Mesendoderm (in vitro differentiated cells): ENCODE measurements around the gene SNX24.

Source experiments
- DNase-seq: peaks from one replicate; pipeline ENCODE4 v3.0.0; 2013
- H2AK5ac ChIP-seq: 2 replicates; pipeline ENCODE4 v1.6.1; 2013; ENCODE audit warnings: low read length, inconsistent platforms
- H2BK120ac ChIP-seq: 2 replicates; pipeline ENCODE4 v1.6.1; 2013; ENCODE audit warnings: low read depth, mild to moderate bottlenecking, low read length, moderate library complexity, mixed read lengths
- H2BK15ac ChIP-seq: replicated peaks from 2 replicates; pipeline ENCODE4 v1.6.1; 2013; ENCODE audit warnings: low read depth, mild to moderate bottlenecking, moderate library complexity
- H2BK5ac ChIP-seq: 2 replicates; pipeline ENCODE4 v1.6.1; 2013; ENCODE audit warnings: low read length, inconsistent platforms
- H3K18ac ChIP-seq: 2 replicates; pipeline ENCODE4 v1.6.1; 2013; ENCODE audit warnings: mild to moderate bottlenecking, low read length, mixed read lengths
- H3K23ac ChIP-seq: one replicate; pipeline ENCODE4 v1.6.1; 2013; ENCODE audit warnings: low read length
- H3K27ac ChIP-seq: 2 replicates; pipeline ENCODE4 v1.5.1; 2013; ENCODE audit warnings: low read depth, mild to moderate bottlenecking, inconsistent platforms, low read length, moderate library complexity
- H3K27me3 ChIP-seq: 2 replicates; pipeline ENCODE4 v1.6.1; 2013; ENCODE audit warnings: low read length, control low read depth, mild to moderate bottlenecking, inconsistent platforms; ENCODE audit not compliant: insufficient read depth, poor library complexity
- H3K36me3 ChIP-seq: 2 replicates; pipeline ENCODE4 v1.6.1; 2013; ENCODE audit warnings: low read length, inconsistent platforms; ENCODE audit not compliant: control insufficient read depth, insufficient read depth
- H3K4ac ChIP-seq: one replicate; pipeline ENCODE4 v1.6.1; 2013; ENCODE audit warnings: low read depth, mild to moderate bottlenecking, low read length, moderate library complexity
- H3K4me1 ChIP-seq: 2 replicates; pipeline ENCODE4 v1.6.1; 2013; ENCODE audit warnings: low read depth, low read length, inconsistent platforms; ENCODE audit not compliant: control insufficient read depth
- H3K4me2 ChIP-seq: 2 replicates; pipeline ENCODE4 v1.6.1; 2013; ENCODE audit warnings: low read length
- H3K4me3 ChIP-seq: 2 replicates; pipeline ENCODE4 v1.5.1; 2013; ENCODE audit warnings: mild to moderate bottlenecking, low read length
- H3K56ac ChIP-seq: one replicate; pipeline ENCODE4 v1.6.1; 2013; ENCODE audit warnings: low read length
- H3K79me1 ChIP-seq: 2 replicates; pipeline ENCODE4 v1.6.1; 2013; ENCODE audit warnings: low read length, inconsistent platforms
- H3K79me2 ChIP-seq: 2 replicates; pipeline ENCODE4 v1.6.1; 2013; ENCODE audit warnings: mild to moderate bottlenecking, low read length; ENCODE audit not compliant: control insufficient read depth, insufficient read depth
- H3K9ac ChIP-seq: 2 replicates; pipeline ENCODE4 v1.6.1; 2013; ENCODE audit warnings: low read length, inconsistent platforms
- H4K5ac ChIP-seq: one replicate; pipeline ENCODE4 v1.6.1; 2013; ENCODE audit warnings: low read length
- H4K8ac ChIP-seq: one replicate; pipeline ENCODE4 v1.6.1; 2013; ENCODE audit warnings: low read depth, mild to moderate bottlenecking, control low read depth, low read length, moderate library complexity
- WGBS: extraction: QIAGEN DNeasy Blood & Tissue Kit; methylation state at CpG from one replicate; pipeline ENCODE4 v1.1.7; 2013; ENCODE audit warnings: low lambda C conversion rate, missing lambda C conversion rate; ENCODE audit not compliant: insufficient coverage; ENCODE audit errors: extremely low coverage; 5-methylcytosine and 5-hydroxymethylcytosine counted together

Gene SNX24

GRCh38 chr5:122957457-122957856 is 112.0 kb downstream of the SNX24 start:
- H2AK5ac ChIP-seq, result no peak overlapping the region
- no peaks in the 10 kb centered on the region for H3K4me1 ChIP-seq
- no peak overlapping the region for H2BK15ac ChIP-seq
- H3K56ac ChIP-seq, result no peak overlapping the region
- no peak overlapping the region for H3K4me2 ChIP-seq
- no peak overlapping the region for H3K4me3 ChIP-seq
- no peak overlapping the region for H3K9ac ChIP-seq
- no peak overlapping the region for H4K8ac ChIP-seq
- H3K79me1 ChIP-seq, result no peaks in the 10 kb centered on the region
- H3K27ac ChIP-seq, result no peak overlapping the region
- no peak overlapping the region for H2BK5ac ChIP-seq
- H4K5ac ChIP-seq, result no peak overlapping the region
- no peaks in the 10 kb centered on the region for H3K79me2 ChIP-seq
- DNase-seq, result no peak
- no peak overlapping the region for H3K4ac ChIP-seq
- H3K23ac ChIP-seq, result no peak overlapping the region
- H3K18ac ChIP-seq, result no peak overlapping the region
- no peak overlapping the region for H2BK120ac ChIP-seq
- no peaks in the 10 kb centered on the region for H3K27me3 ChIP-seq
- H3K36me3 ChIP-seq, result no peaks in the 10 kb centered on the region

DNA sequence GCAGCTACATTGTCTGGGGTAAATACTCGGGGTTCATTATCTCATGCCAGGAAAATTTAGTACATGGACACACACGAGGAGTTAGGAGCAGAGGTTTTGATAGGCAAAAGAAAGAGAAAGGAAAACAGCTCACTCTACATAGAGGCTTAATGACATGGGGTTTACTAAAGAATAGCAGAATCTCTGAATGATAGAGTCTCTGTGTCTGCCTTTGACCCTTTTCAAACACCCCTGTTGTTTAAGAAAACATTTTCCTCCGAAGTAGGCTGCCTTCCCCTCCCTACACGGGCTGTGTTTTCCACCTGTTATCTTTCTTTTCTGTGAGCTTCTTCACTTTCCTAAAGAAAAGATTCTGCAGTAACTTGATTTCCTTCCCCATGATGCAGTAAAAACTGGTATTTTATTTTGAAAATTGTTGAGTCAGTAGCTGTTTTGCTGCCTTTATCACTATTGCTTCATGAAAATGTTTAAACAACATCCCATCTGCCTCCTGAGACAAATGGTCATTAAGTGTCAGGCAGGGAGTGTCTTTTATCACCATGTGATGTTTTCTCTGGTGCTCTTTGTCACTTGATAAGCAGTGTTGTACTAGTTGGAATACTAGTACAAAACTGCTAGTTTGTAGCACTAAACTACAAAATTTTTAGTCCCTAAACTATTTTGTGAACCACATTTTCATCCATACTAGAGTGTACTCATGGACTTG is 114.5 kb downstream of the SNX24 start:
- Histone ChIP-seq H4K8ac (no peak overlapping the region), H3K4ac (no peak overlapping the region), H3K27me3 (no peaks in the 10 kb centered on the region), H3K23ac (no peak overlapping the region), H3K4me2 (no peak overlapping the region), H2BK15ac (no peak overlapping the region), H3K36me3 (no peaks in the 10 kb centered on the region), H3K56ac (no peak overlapping the region), H3K79me2 (no peaks in the 10 kb centered on the region), H3K4me1 (no peaks in the 10 kb centered on the region), H3K9ac (no peak overlapping the region), H3K27ac (peak overlapping the region; percentile 28), H2BK5ac (no peak overlapping the region), H4K5ac (no peak overlapping the region), H3K79me1 (no peaks in the 10 kb centered on the region), H3K18ac (no peak overlapping the region), H3K4me3 (no peak overlapping the region), H2AK5ac (no peak overlapping the region), H2BK120ac (no peak overlapping the region)
- WGBS, result no CpG with 5 or more reads among the region's 4 CpGs
- peak; percentile 74 for DNase-seq

DNA sequence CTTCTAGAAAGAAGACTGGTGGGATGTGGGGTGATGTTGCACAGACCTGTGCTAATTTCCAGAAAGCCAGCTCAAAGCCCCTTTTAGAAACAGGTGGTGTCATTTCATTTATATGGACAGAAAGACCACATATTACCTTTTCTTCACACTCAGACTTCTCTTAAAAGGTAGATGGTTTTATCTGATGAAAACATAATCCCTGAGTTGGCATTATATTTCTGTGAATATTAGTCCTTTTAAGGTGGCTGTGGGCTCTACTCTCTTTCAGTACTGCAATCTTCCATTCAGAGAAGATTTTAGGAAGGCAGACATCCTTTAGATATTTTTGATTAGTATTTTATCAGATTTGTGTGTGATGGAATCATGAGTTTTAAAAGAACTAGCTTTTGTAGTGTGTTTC is 117.9 kb downstream of the SNX24 start:
- Histone ChIP-seq H2BK120ac (no peak overlapping the region), H3K4me1 (no peaks in the 10 kb centered on the region), H3K4me3 (no peak overlapping the region), H3K18ac (no peak overlapping the region), H4K5ac (no peak overlapping the region), H2BK15ac (no peak overlapping the region), H3K79me1 (no peaks in the 10 kb centered on the region), H3K4me2 (no peak overlapping the region), H2AK5ac (no peak overlapping the region), H4K8ac (no peak overlapping the region), H3K56ac (no peak overlapping the region), H3K79me2 (no peaks in the 10 kb centered on the region), H3K36me3 (no peaks in the 10 kb centered on the region), H3K9ac (no peak overlapping the region), H3K4ac (no peak overlapping the region), H3K27me3 (no peaks in the 10 kb centered on the region), H3K23ac (no peak overlapping the region), H3K27ac (no peak overlapping the region), H2BK5ac (no peak overlapping the region)
- no peak for DNase-seq

DNA sequence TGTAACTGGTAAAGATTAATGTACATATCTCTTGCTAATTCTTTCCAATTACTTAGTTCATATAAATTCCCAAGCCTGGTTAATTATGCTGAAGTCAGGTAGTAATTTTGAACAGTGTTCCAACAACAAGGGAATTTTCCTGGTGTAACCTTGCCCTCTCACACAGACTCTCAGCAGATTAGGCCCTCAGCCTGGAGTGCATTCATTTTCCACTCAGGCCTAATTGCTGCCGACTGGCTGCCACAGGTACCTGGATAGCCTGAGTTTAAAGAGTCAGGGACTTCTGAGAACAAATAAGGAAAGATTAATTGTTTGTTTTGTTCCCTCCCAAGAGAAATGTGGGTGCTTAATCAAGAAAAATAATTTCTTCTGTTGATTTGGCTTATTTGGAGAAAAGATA is 119.7 kb downstream of the SNX24 start:
- no peaks in the 10 kb centered on the region for H3K79me2 ChIP-seq
- H3K18ac ChIP-seq, result no peak overlapping the region
- H3K36me3 ChIP-seq, result no peaks in the 10 kb centered on the region
- no peaks in the 10 kb centered on the region for H3K79me1 ChIP-seq
- H3K23ac ChIP-seq, result no peak overlapping the region
- H2BK120ac ChIP-seq, result no peak overlapping the region
- no peak overlapping the region for H4K8ac ChIP-seq
- H3K27me3 ChIP-seq, result no peaks in the 10 kb centered on the region
- no peak overlapping the region for H4K5ac ChIP-seq
- DNase-seq, result no peak
- no peak overlapping the region for H3K56ac ChIP-seq
- no peak overlapping the region for H2BK15ac ChIP-seq
- no peak overlapping the region for H3K4me2 ChIP-seq
- no peak overlapping the region for H2BK5ac ChIP-seq
- H3K27ac ChIP-seq, result no peak overlapping the region
- H3K4me1 ChIP-seq, result no peaks in the 10 kb centered on the region
- WGBS, result no CpG with 5 or more reads among the region's 1 CpG
- no peak overlapping the region for H2AK5ac ChIP-seq
- H3K9ac ChIP-seq, result no peak overlapping the region
- no peak overlapping the region for H3K4ac ChIP-seq
- no peak overlapping the region for H3K4me3 ChIP-seq

GRCh38 chr5:122967085-122967484 is 121.7 kb downstream of the SNX24 start:
- Histone ChIP-seq H3K79me1 (no peaks in the 10 kb centered on the region), H3K4me3 (no peak overlapping the region), H3K9ac (no peak overlapping the region), H3K4ac (no peak overlapping the region), H3K79me2 (no peaks in the 10 kb centered on the region), H3K4me2 (no peak overlapping the region), H3K23ac (peak overlapping the region; percentile 85), H3K36me3 (no peaks in the 10 kb centered on the region), H3K4me1 (no peaks in the 10 kb centered on the region), H3K18ac (no peak overlapping the region), H3K27me3 (no peaks in the 10 kb centered on the region), H2BK15ac (no peak overlapping the region), H2AK5ac (no peak overlapping the region), H2BK120ac (no peak overlapping the region), H3K56ac (no peak overlapping the region), H4K5ac (no peak overlapping the region), H2BK5ac (no peak overlapping the region), H3K27ac (no peak overlapping the region), H4K8ac (no peak overlapping the region)
- WGBS, result no CpG with 5 or more reads among the region's 7 CpGs
- DNase-seq, result no peak

GRCh38 chr5:122967625-122968024 is 122.2 kb downstream of the SNX24 start:
- Histone ChIP-seq H2BK120ac (no peak overlapping the region), H3K27me3 (no peaks in the 10 kb centered on the region), H4K5ac (no peak overlapping the region), H3K9ac (no peak overlapping the region), H3K18ac (no peak overlapping the region), H3K4ac (no peak overlapping the region), H3K4me2 (no peak overlapping the region), H3K4me1 (no peaks in the 10 kb centered on the region), H3K27ac (no peak overlapping the region), H3K36me3 (no peaks in the 10 kb centered on the region), H3K79me1 (no peaks in the 10 kb centered on the region), H2BK5ac (no peak overlapping the region), H3K56ac (no peak overlapping the region), H3K4me3 (no peak overlapping the region), H2BK15ac (no peak overlapping the region), H3K79me2 (no peaks in the 10 kb centered on the region), H4K8ac (no peak overlapping the region), H2AK5ac (no peak overlapping the region), H3K23ac (no peak overlapping the region)
- DNase-seq, result no peak
- WGBS, result no CpG with 5 or more reads among the region's 8 CpGs
